ENCODE data around the gene C8A.
A peak's percentile ranks its signal among the peaks of the same experiment; 100 is the strongest.

C8A gene

DNA sequence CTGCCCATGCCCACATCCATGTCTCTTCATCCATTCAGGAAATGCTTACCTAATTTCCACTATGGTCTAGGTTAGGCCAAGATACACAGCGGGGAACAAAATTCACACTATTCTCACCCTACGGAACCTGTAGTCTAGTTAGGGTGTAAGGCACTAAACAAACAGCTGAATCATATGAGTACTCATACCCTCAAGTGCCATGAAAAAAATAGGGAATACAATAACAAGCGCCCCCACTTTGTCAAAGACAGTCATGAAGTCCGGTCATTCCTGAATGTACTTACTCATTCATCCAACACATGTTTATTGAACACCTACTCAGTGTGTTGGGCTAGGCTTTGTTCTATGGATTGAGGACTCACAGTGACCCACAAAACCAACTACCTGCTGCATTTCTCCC, 29.2 kb upstream of the C8A start:
- no peaks in the 10 kb centered on the region for H3K9me3 Mint-ChIP-seq
- DNase-seq (no peak), ATAC-seq (replicated peaks) (no peak)
- H3K27ac Mint-ChIP-seq = no peak overlapping the region
- no peaks in the 10 kb centered on the region for H3K36me3 Mint-ChIP-seq (ENCODE audit: insufficient read depth)
- peaks cover 17 to 57% of the 10 kb centered on the region in 2 donors for H3K27me3 Mint-ChIP-seq
- no peak overlapping the region for H3K4me3 Mint-ChIP-seq
- no peaks in the 10 kb centered on the region for H3K4me1 Mint-ChIP-seq (ENCODE audit: low read depth in 2 of 2)

- Mint-ChIP-seq H3K4me3 (no peak overlapping the region), H3K36me3 (ENCODE audit: insufficient read depth) (no peaks in the 10 kb centered on the region), H3K9me3 (no peaks in the 10 kb centered on the region), H3K27ac (no peak overlapping the region), H3K27me3 (peaks cover 20 to 70% of the 10 kb centered on the region in 2 donors), H3K4me1 (ENCODE audit: low read depth in 2 of 2) (peaks cover 0 to 9% of the 10 kb centered on the region in 2 donors)
- DNase-seq = no peak
- no peak for ATAC-seq (replicated peaks)
These were observed 26.9 kb upstream of the C8A start for GRCh38 chr1:56827711-56828110.

DNA sequence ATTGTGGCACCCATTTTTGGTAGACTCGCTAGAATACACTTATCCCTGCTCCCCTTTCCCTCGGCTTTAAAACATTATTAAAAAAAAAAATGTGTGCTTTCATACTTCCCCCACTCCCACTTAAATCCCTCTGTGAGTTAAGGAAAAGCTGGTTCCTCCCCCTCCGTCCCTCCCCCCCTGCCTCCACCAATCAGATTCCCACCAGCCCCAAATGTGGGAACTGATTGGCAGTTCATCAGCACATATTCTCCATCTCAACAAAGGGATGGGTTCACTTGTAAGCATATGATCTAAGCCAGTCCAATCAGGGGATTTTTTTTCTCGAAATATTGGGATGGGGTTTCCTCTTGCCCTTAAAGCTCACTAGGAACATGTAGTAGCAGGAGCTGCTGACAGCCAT, 24.5 kb upstream of the C8A start:
- ATAC-seq (replicated peaks) (no peak), DNase-seq (no peak)
- Mint-ChIP-seq H3K36me3 (ENCODE audit: insufficient read depth) (no peaks in the 10 kb centered on the region), H3K9me3 (no peaks in the 10 kb centered on the region), H3K27me3 (peaks cover 20 to 57% of the 10 kb centered on the region in 2 donors), H3K4me3 (no peak overlapping the region), H3K4me1 (ENCODE audit: low read depth in 2 of 2) (peaks cover 0 to 9% of the 10 kb centered on the region in 2 donors), H3K27ac (no peak overlapping the region)

DNA sequence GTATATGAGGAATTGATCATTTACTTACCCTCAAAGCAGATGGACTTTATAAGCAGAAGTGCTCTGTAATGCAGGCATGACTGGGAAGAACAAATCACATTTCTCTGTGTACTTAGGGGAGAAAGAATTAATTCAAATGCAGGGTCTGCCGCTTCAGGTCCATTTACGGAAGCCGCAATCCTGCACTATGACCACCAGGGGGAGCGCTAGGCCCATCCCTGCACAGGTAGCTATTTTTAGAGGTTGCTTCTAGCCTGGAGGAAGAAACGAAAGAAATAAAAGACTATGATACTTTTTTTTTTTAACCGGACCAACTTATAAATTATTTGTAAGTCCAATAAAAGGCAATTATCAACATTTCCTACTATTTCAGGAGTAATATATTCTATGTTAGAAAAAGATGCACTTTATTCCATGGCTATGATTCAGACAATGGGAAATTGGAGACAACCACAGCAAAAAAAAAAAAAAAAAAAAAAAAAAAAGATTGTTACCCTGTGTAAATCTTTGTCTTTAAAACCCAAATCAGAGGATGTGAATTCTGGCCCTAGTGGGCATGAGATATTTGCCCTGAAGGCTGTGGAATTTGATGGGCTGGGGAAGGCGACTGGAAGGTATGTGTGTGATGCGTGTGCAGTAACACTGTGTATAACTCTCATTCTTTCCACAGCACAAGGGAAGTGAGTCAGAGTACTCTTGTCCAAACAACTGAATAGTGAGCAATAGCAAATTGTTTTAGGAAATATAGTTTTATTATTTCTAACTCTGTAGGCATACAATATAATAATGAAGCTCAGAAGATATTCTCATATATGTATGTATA, 22.5 kb upstream of the C8A start:
- Mint-ChIP-seq H3K9me3 (no peaks in the 10 kb centered on the region), H3K36me3 (ENCODE audit: insufficient read depth) (no peaks in the 10 kb centered on the region), H3K27ac (no peak overlapping the region), H3K27me3 (peaks cover 20 to 48% of the 10 kb centered on the region in 2 donors), H3K4me3 (peak overlapping the region in 1 of 2 donors; percentile 35), H3K4me1 (ENCODE audit: low read depth in 2 of 2) (peaks cover 0 to 9% of the 10 kb centered on the region in 2 donors)
- DNase-seq = peak; percentile 61 to 67 (median 63)
- ATAC-seq (replicated peaks) = peak; percentile 83

- no peaks in the 10 kb centered on the region for H3K36me3 Mint-ChIP-seq (ENCODE audit: insufficient read depth)
- H3K27me3 Mint-ChIP-seq = peaks cover 20 to 41% of the 10 kb centered on the region in 2 donors
- H3K27ac Mint-ChIP-seq = no peak overlapping the region
- DNase-seq = no peak
- H3K4me3 Mint-ChIP-seq = no peak overlapping the region
- ATAC-seq (replicated peaks) = no peak
- no peaks in the 10 kb centered on the region for H3K9me3 Mint-ChIP-seq
- H3K4me1 Mint-ChIP-seq (ENCODE audit: low read depth in 2 of 2) = peaks cover 0 to 9% of the 10 kb centered on the region in 2 donors
These were observed 21.5 kb upstream of the C8A start for GRCh38 chr1:56833088-56833487.

GRCh38 chr1:56834137-56834900, 20.3 kb upstream of the C8A start:
- Mint-ChIP-seq H3K27me3 (peaks cover 14 to 36% of the 10 kb centered on the region in 2 donors), H3K4me3 (no peak overlapping the region), H3K9me3 (no peaks in the 10 kb centered on the region), H3K36me3 (ENCODE audit: insufficient read depth) (no peaks in the 10 kb centered on the region), H3K4me1 (ENCODE audit: low read depth in 2 of 2) (peaks cover 0 to 9% of the 10 kb centered on the region in 2 donors), H3K27ac (no peak overlapping the region)
- DNase-seq (no peak), ATAC-seq (replicated peaks) (no peak)

DNA sequence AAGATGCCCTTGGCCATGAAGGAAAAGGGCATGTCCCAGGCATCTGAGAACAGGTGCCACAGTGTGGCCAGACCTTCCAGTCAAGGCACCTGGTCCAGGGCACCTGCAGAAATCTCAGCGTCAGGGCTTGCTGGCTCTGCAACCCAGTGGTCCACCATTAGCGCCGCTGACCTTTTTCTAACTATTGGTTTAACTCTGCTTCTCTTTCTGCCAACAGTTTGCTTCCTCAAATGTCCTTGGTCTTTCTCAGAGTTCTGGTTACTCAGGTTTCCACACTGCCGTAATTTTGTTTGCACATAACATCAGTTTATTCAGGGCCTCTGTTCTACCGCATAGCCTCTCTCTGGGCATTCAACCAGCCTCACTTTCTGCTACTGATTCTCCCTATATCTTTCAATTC, 18.9 kb upstream of the C8A start:
- H3K4me3 Mint-ChIP-seq = no peak overlapping the region
- H3K9me3 Mint-ChIP-seq = no peaks in the 10 kb centered on the region
- H3K36me3 Mint-ChIP-seq (ENCODE audit: insufficient read depth) = no peaks in the 10 kb centered on the region
- H3K27ac Mint-ChIP-seq = no peak overlapping the region
- ATAC-seq (replicated peaks) (no peak), DNase-seq (no peak)
- peaks cover 0 to 9% of the 10 kb centered on the region in 2 donors for H3K4me1 Mint-ChIP-seq (ENCODE audit: low read depth in 2 of 2)
- peaks cover 14 to 43% of the 10 kb centered on the region in 2 donors for H3K27me3 Mint-ChIP-seq

DNA sequence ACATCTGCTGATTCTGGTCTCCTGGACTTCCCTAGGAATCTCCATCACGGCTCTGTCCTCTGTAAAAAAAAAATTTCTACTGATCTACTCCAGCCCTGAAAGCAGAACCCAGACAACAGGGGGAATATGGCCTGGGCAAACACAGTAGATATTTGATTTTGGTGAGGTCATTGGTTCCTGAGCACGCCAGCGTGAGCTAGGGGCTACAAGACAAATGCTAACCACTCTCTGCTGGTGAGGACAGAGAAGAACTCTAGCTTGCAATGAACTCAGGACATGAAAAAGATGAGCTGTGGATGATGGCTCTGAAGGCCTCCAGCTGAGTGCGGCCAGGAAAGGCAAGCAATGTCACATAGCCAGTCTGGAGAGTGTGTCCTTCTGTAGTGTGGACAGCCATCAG, 18.2 kb upstream of the C8A start:
- no peaks in the 10 kb centered on the region for H3K36me3 Mint-ChIP-seq (ENCODE audit: insufficient read depth)
- no peak overlapping the region for H3K27ac Mint-ChIP-seq

GRCh38 chr1:56837244-56837939, 17.2 kb upstream of the C8A start:
- H3K4me1 Mint-ChIP-seq (ENCODE audit: low read depth in 2 of 2) = no peaks in the 10 kb centered on the region
- H3K27me3 Mint-ChIP-seq = peaks cover 6 to 34% of the 10 kb centered on the region in 2 donors
- no peak overlapping the region for H3K27ac Mint-ChIP-seq
- no peaks in the 10 kb centered on the region for H3K9me3 Mint-ChIP-seq
- ATAC-seq (replicated peaks) (no peak), DNase-seq (no peak)
- no peak overlapping the region for H3K4me3 Mint-ChIP-seq
- H3K36me3 Mint-ChIP-seq (ENCODE audit: insufficient read depth) = no peaks in the 10 kb centered on the region

More for the DNA sequence above, 18.2 kb upstream of the C8A start:
- Mint-ChIP-seq H3K9me3 (no peaks in the 10 kb centered on the region), H3K4me3 (no peak overlapping the region), H3K4me1 (ENCODE audit: low read depth in 2 of 2) (peaks cover 0 to 9% of the 10 kb centered on the region in 2 donors), H3K27me3 (peaks cover 11 to 40% of the 10 kb centered on the region in 2 donors)
- no peak for ATAC-seq (replicated peaks)
- no peak for DNase-seq

DNA sequence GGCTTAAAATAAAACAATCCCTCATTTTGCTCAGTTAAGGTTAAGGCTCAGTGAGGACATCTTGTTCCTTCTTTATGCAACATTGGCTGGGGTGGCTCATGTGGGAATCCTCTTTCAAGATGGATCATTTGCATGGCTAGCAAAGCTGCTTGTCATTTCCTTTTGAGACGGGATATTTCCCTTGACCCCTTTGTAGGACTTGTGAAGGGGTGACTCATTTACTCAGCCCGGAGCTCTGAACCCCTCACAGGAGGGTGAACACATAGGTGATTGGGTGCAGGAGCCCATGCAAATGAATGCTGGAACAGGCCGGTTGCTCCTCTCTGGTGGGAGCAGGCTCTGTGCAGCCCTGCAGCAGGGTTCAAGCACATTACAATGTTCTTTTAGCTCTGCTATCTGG, 15.8 kb upstream of the C8A start:
- DNase-seq = no peak
- H3K9me3 Mint-ChIP-seq = no peaks in the 10 kb centered on the region
- no peaks in the 10 kb centered on the region for H3K4me1 Mint-ChIP-seq (ENCODE audit: low read depth in 2 of 2)
- no peak for ATAC-seq (replicated peaks)
- H3K4me3 Mint-ChIP-seq = no peak overlapping the region
- no peak overlapping the region for H3K27ac Mint-ChIP-seq
- no peaks in the 10 kb centered on the region for H3K36me3 Mint-ChIP-seq (ENCODE audit: insufficient read depth)
- peaks cover 6 to 34% of the 10 kb centered on the region in 2 donors for H3K27me3 Mint-ChIP-seq

DNA sequence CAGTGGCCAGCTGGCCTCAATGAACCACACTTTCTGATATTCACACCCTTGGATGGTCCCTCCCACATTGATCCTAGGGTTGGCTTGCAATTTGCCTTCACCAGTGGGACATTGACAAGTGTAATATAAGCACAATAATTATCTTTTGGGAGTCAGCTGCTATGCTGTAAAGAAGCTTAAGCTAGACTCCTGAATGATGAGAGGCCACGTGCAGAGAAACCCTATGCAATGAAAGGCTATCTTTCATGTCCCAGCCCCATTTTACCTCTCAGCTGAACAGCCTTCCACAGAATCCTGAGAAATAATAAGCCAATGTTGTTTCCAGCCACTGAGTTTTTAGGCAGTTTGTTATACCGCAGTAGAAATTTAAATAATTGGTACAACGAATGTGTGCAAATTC, 11.1 kb upstream of the C8A start:
- H3K27ac Mint-ChIP-seq = no peak overlapping the region
- ATAC-seq (replicated peaks) (no peak), DNase-seq (no peak)
- peaks cover 17 to 60% of the 10 kb centered on the region in 2 donors for H3K27me3 Mint-ChIP-seq
- no peaks in the 10 kb centered on the region for H3K36me3 Mint-ChIP-seq (ENCODE audit: insufficient read depth)
- H3K4me3 Mint-ChIP-seq = no peak overlapping the region
- H3K4me1 Mint-ChIP-seq (ENCODE audit: low read depth in 2 of 2) = peaks cover 0 to 3% of the 10 kb centered on the region in 2 donors
- H3K9me3 Mint-ChIP-seq = no peaks in the 10 kb centered on the region

- DNase-seq = no peak
- Mint-ChIP-seq H3K36me3 (ENCODE audit: insufficient read depth) (no peaks in the 10 kb centered on the region), H3K9me3 (no peaks in the 10 kb centered on the region), H3K4me1 (ENCODE audit: low read depth in 2 of 2) (peaks cover 0 to 3% of the 10 kb centered on the region in 2 donors), H3K27me3 (peaks cover 11 to 50% of the 10 kb centered on the region in 2 donors), H3K27ac (no peak overlapping the region), H3K4me3 (no peak overlapping the region)
- no peak for ATAC-seq (replicated peaks)
These were observed 10.0 kb upstream of the C8A start for GRCh38 chr1:56844545-56845136.

DNA sequence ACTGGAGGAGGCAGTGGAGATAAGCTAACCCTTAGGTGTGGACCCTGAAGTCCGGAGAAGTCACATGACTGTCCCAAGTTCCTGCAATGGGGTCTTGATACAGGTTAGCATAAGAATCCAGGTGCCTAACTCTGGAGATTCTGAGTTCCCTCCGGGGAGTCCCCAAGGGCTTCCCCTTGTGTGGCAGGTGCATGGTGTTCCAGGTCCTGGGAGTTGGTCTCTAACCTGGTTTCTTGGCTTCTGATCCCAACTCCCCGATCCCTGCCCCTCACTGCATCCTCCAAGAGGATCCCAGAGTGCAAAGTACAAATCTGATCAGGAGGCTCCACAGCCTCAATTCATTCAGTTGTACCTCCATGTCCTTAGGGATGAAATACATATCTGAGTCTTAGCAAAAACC, 9.3 kb upstream of the C8A start:
- peaks cover 11 to 43% of the 10 kb centered on the region in 2 donors for H3K27me3 Mint-ChIP-seq
- no peak for DNase-seq
- no peaks in the 10 kb centered on the region for H3K9me3 Mint-ChIP-seq
- H3K4me1 Mint-ChIP-seq (ENCODE audit: low read depth in 2 of 2) = peaks cover 0 to 3% of the 10 kb centered on the region in 2 donors
- no peak overlapping the region for H3K27ac Mint-ChIP-seq
- H3K36me3 Mint-ChIP-seq (ENCODE audit: insufficient read depth) = no peaks in the 10 kb centered on the region
- H3K4me3 Mint-ChIP-seq = no peak overlapping the region
- no peak for ATAC-seq (replicated peaks)
